GM12878 (cell line): ENCODE measurements around the gene PRTN3. TPM values are rescaled to one million over a fixed set of nuclear protein-coding genes. Genes with fewer than 3 reads are reported as not detected.
A peak's percentile ranks its signal among the peaks of the same experiment; 100 is the strongest.

Source experiments
- ATAC-seq: fragments of 200-7000 bp; cut with Tn5 transposase; 3 replicates; pipeline ENCODE4 v1.9.1; 2020; ENCODE audit warnings: mild to moderate bottlenecking, moderate library complexity
- BruUV-seq: library from RNA; stranded (reverse); fragments of 400-500 nt; replicated peaks from 2 replicates; lab custom pipeline; 2021; lab: Mats Ljungman, UMichigan
- CTCF ChIA-PET: fragments of 300-600 bp; sonication (Branson Sonifier 250); formaldehyde crosslinking; extraction: SDS; loops from one replicate; lab custom pipeline; 2021; ENCODE audit warnings: inconsistent platforms; lab: Yijun Ruan, JAX
- POLR2A ChIA-PET: fragments of 350-600 bp; formaldehyde crosslinking; extraction: SDS; loops from one replicate; lab custom pipeline; 2021; ENCODE audit warnings: inconsistent platforms; lab: Charles Lee
- RAD21 ChIA-PET: fragments of 300-600 bp; sonication (Branson Sonifier 250); formaldehyde crosslinking; loops from one replicate; lab custom pipeline; 2023; ENCODE audit warnings: antibody characterized with exemption; ENCODE audit not compliant: unreplicated experiment; lab: Charles Lee
- SMC1A ChIA-PET: fragments of 300-600 bp; sonication (Branson Sonifier 250); formaldehyde crosslinking; loops from one replicate; lab custom pipeline; 2023; ENCODE audit not compliant: unreplicated experiment, uncharacterized antibody; lab: Charles Lee
- DNase-seq: peaks from one replicate; pipeline ENCODE4 v3.0.0-alpha.2; 2011; ENCODE audit warnings: low read depth, low spot score
- FAIRE-seq: peaks from 3 replicates; lab custom pipeline; 2011; peaks lifted over from hg19 to GRCh38; lab: Jason Lieb, UNC
- H2AFZ ChIP-seq: 2 replicates; pipeline ENCODE4 v1.6.0; 2011; ENCODE audit warnings: low read depth, low read length, control low read depth; ENCODE audit not compliant: control insufficient read depth
- H3K27ac ChIP-seq: 2 replicates; pipeline ENCODE4 v1.5.1; 2011; ENCODE audit warnings: control low read depth; ENCODE audit not compliant: control insufficient read depth, insufficient read depth
- H3K27me3 ChIP-seq, 2 experiments: replicated peaks in 1 of 2; 2 replicates each; pipeline versions ENCODE4 v1.6.0 to v1.6.1; 2011; ENCODE audit warnings: low read length in 1 of 2; ENCODE audit not compliant: control insufficient read depth in 2 of 2, insufficient read depth in 2 of 2
- H3K36me3 ChIP-seq, 2 experiments: 2 replicates each; pipeline ENCODE4 v1.5.1; 2011; ENCODE audit warnings: low read length in 1 of 2; ENCODE audit not compliant: control insufficient read depth in 2 of 2, insufficient read depth in 2 of 2
- H3K4me1 ChIP-seq: 2 replicates; pipeline ENCODE4 v1.6.1; 2011; ENCODE audit warnings: mild to moderate bottlenecking, low read length, moderate library complexity, mixed read lengths; ENCODE audit not compliant: control insufficient read depth, insufficient read depth
- H3K4me2 ChIP-seq: 2 replicates; pipeline ENCODE4 v1.6.0; 2011; ENCODE audit warnings: control low read depth; ENCODE audit not compliant: control insufficient read depth, insufficient read depth
- H3K4me3 ChIP-seq: fragments of 200-600 bp; sonication (generic); 2 replicates; pipeline ENCODE4 v1.5.1; 2016
- H3K79me2 ChIP-seq: 2 replicates; pipeline ENCODE4 v1.6.0; 2011; ENCODE audit warnings: low read length; ENCODE audit not compliant: control insufficient read depth, insufficient read depth
- H3K9ac ChIP-seq: 2 replicates; pipeline ENCODE4 v1.8.0; 2011; ENCODE audit warnings: low read length, control low read depth, mixed read lengths; ENCODE audit not compliant: control insufficient read depth, insufficient read depth
- H3K9me3 ChIP-seq: replicated peaks from 3 replicates; pipeline ENCODE4 v1.5.1; 2011; ENCODE audit warnings: mild to moderate bottlenecking, low read length; ENCODE audit not compliant: control insufficient read depth, insufficient read depth
- H4K20me1 ChIP-seq: 2 replicates; pipeline ENCODE4 v1.6.0; 2011; ENCODE audit not compliant: control insufficient read depth, insufficient read depth
- BCL11A ChIP-seq: IDR thresholded peaks from 2 replicates; pipeline ENCODE4 v1.6.1; 2011; ENCODE audit warnings: low read depth, low read length
- E4F1 ChIP-seq: fragments of 450-650 bp; IDR thresholded peaks from 2 replicates; pipeline ENCODE4 v1.6.1; 2018; ENCODE audit warnings: borderline replicate concordance, mild to moderate bottlenecking; ENCODE audit not compliant: partially characterized antibody
- EP300 ChIP-seq, 2 experiments: fragments of 150-350 bp in 1 of 2; IDR thresholded peaks; 2 replicates each; pipeline ENCODE4 v1.6.1; 2011 to 2012; ENCODE audit warnings: low read depth in 2 of 2, low read length in 2 of 2, borderline replicate concordance in 1 of 2, improper control_type of control experiment in 1 of 2, inconsistent platforms in 1 of 2; ENCODE audit not compliant: control insufficient read depth in 1 of 2
- HDAC6 ChIP-seq: fragments of 200-600 bp; sonication (generic); IDR thresholded peaks from one replicate; pipeline ENCODE4 v1.8.0; 2017; ENCODE audit warnings: antibody characterized with exemption; ENCODE audit not compliant: unreplicated experiment
- POLR2A ChIP-seq: IDR thresholded peaks from 2 replicates; pipeline ENCODE4 v1.6.1; 2011; ENCODE audit warnings: low read depth, mild to moderate bottlenecking, low read length
- POLR2AphosphoS5 ChIP-seq: IDR thresholded peaks from 2 replicates; pipeline ENCODE4 v1.6.1; 2011; ENCODE audit warnings: mild to moderate bottlenecking, low read length, inconsistent platforms
- TCF3 ChIP-seq: IDR thresholded peaks from 2 replicates; pipeline ENCODE4 v1.6.1; 2012; ENCODE audit warnings: low read depth, mild to moderate bottlenecking, low read length, borderline replicate concordance; ENCODE audit not compliant: insufficient read depth
- WGBS: methylation state at CpG from one replicate; pipeline ENCODE4 v1.1.6; 2016; ENCODE audit warnings: low lambda C conversion rate; ENCODE audit not compliant: insufficient replicate concordance, insufficient coverage; ENCODE audit errors: missing lambda C conversion rate; 5-methylcytosine and 5-hydroxymethylcytosine counted together
- in situ Hi-C: fragments of 300-500 bp; cut with MboI; formaldehyde crosslinking; loops from 9 replicates; pipeline ENCODE4 v1.14.3; 2018; ENCODE audit warnings: mixed read lengths
- intact Hi-C: fragments of 100-400 bp; cut with micrococcal nuclease; formaldehyde crosslinking; loops from one replicate; pipeline ENCODE4 v1.14.2; 2022; ENCODE audit not compliant: unreplicated experiment
- polyA plus RNA-seq, 11 experiments: library from polyadenylated mRNA; depleted of rRNA in 4 of 11; unstranded in 6 of 11; stranded (reverse) in 5 of 11; fragments of >200 nt; fragmentation: Nextera tagmentation in 4 of 11; fragmentation: Illumina TruSeq in 1 of 11; extraction: Ambion mirVana in 4 of 11; extraction: Trizol in 1 of 11; gene quantifications; 1 replicate in 1 of 11; 2 replicates in 10 of 11; pipeline versions ENCODE4 v1.2.1 to v1.2.3, GENCODE V29; 2011 to 2016; ENCODE audit warnings: inconsistent platforms in 2 of 11, missing spikeins in 2 of 11, low read depth in 1 of 11
- total RNA-seq, 4 experiments: library from RNA; depleted of rRNA in 3 of 4; stranded (reverse); fragments of >200 nt in 3 of 4; fragmentation: Illumina TruSeq in 1 of 4; extraction: Trizol in 1 of 4; gene quantifications; 2 replicates each; pipeline versions ENCODE4 v1.2.1 to v1.2.3, GENCODE V29; 2013 to 2021

The PRTN3 gene
- total and polyA plus RNA-seq, 10 of the 15 experiments (the other 5 are each of a cell fraction or from before 2014, with no cell fraction given): 0.08 TPM; not detected in 9

- H4K20me1 ChIP-seq: peaks cover 38% of the 10 kb centered on the region
- POLR2A ChIA-PET: no interaction called here
- CTCF ChIA-PET: interaction anchor here (1.1 kb wide), 1 partner anchor 31 kb away, joined by 3 read pairs; no protein-coding TSS in a partner anchor
Observed at GRCh38 chr19:801030-801860, 39.6 kb upstream of the PRTN3 start.

More at GRCh38 chr19:801030-801860, 39.6 kb upstream of the PRTN3 start:
- Histone ChIP-seq H3K4me2 (peak overlapping the region; percentile 85; the same call in 1 of the 2 replicates), H2AFZ (no peak overlapping the region), H3K4me1 (peaks cover 7% of the 10 kb centered on the region; the same call in 1 of the 2 replicates), H3K4me3 (peak overlapping the region; percentile 51; the same call in 1 of the 2 replicates), H3K79me2 (peaks cover 68% of the 10 kb centered on the region), H3K27ac (no peak overlapping the region), H3K9ac (no peak overlapping the region; the same call in 1 of the 2 replicates), H3K36me3 (peaks cover 17 to 61% of the 10 kb centered on the region in 2 experiments; a peak in 3 of 4 replicates), H3K27me3 (no peaks in the 10 kb centered on the region), H3K9me3 (no peaks in the 10 kb centered on the region)
- no TSS peak for BruUV-seq
- FAIRE-seq (no peak), ATAC-seq (no peak), DNase-seq (no peak)
- 83% methylated on average over 24 of the region's 29 CpGs for WGBS
- no peak for TF ChIP-seq EP300 (IDR thresholded peaks at IDR 0.05; ENCODE audit: borderline replicate concordance in 1 of 2, control insufficient read depth in 1 of 2, low read depth in 2 of 2, low read length in 2 of 2)
- TF ChIP-seq POLR2A: 0 out of 2 replicates have a peak, but pooled peaks have one; percentile 53
- TF ChIP-seq BCL11A: no peak
- TF ChIP-seq TCF3: no peak
- TF ChIP-seq HDAC6: no peak
- TF ChIP-seq E4F1: no peak
- peak; percentile 65 for TF ChIP-seq POLR2AphosphoS5
- ChIA-PET SMC1A (no interaction called here), RAD21 (no interaction called here)
- intact Hi-C loops: no loop called here
- in situ Hi-C loops: no loop called here
